NCI-H748 treated with DMSO at 0.1 percent for 48 hours (cell line): ENCODE measurements around the gene PRELID1.
"Not testable (repeated sequence)": the region's sequence is repeated elsewhere in the genome, so short reads cannot be mapped to it uniquely, and the experiment has no call there.

Experiments
- DNase-seq: peaks from one replicate; lab custom pipeline; 2025; lab: John Stamatoyannopoulos, UW

The PRELID1 gene

DNA sequence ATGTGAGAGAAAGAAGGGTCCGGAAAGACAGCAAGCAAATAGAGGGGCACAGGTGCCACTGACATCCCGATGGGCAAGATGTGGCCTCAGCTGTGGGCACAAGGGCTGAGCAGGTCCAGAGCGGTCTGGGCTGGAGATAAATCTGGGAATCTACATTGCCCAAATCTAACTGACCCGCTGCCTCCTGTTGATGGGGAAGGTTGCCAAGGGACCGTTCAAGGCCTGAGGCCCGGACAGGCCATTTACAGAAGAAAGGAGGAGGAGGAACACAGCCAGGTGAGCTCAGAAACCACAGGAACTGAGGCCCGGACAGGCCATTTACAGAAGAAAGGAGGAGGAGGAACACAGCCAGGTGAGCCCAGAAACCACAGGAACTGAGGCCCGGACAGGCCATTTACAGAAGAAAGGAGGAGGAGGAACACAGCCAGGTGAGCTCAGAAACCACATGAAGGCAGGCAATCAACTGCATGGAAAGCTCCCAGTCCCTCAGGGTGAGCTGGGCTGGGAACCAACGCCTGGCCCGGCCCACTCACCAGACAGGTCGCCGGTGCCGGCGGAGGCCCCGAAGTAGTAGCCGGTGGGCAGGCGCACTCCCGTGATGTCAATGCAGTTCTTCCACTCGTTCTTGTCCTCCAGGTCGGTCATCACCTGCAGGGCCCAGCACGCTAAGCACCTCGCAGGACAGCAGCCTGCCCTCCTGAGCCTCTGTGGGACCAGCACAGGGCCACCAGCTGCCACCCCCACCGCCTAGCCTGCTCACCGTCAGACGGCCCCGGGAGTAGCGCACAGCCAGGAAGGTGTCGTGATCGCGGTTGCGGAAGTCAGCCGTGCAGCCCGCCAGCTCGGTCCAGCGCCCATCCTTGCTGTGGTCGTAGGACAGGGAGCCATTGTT lies 33.2 kb downstream of the PRELID1 start:
- DNase-seq = no peak

GRCh38 chr5:177338251-177339106 lies 34.9 kb downstream of the PRELID1 start:
- no peak for DNase-seq

DNA sequence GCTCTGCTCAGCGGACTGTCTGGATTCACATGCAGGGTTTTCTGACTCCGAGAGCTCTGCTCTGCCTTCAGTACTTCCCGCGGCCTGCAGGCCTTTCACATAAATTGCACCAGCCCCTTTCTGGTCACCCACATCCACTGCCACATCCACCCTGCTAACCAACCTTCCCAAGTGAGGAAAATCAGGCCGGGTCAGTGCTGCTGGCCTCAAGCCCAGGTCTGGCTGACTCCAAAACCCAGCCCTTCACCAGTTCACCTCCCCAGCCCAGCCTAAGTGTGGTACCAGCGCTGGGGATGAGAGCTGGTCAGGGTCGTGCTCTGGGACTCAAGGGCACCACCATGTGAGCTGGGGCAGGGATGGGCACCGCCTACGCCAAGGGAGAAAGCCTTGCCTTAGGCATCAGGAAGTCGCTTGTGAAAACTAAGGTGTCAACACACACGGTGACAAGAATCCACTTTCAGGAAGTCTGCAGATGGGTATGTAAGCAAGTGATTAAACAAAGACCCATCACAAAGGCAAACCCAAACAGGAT lies 35.6 kb downstream of the PRELID1 start:
- no peak for DNase-seq

- not testable (repeated sequence) for DNase-seq
Observed at GRCh38 chr5:177343000-177343399, 39.4 kb downstream of the PRELID1 start.

GRCh38 chr5:177343777-177344176 lies 40.2 kb downstream of the PRELID1 start:
- DNase-seq = no peak

GRCh38 chr5:177344891-177345290 lies 41.3 kb downstream of the PRELID1 start:
- DNase-seq = no peak

DNA sequence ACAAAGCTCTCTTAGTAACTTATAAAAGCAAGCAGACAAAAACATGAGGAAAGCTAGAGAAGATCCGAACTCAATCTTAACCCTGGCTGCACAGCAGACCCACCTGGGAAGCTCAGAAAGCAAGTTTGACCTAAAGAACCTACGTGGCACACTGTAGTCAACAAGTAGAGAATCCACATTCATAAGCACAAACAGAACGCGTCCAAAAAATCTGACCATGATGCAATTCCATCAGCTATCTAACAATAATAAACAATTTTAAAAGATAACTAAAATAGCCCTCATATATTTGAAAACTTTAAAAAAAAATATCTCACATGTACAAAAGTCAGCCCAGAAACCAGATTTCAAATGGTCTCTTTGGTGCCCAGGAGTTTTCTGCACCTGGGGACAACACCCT lies 43.2 kb downstream of the PRELID1 start:
- DNase-seq = no peak

GRCh38 chr5:177347699-177348098 lies 44.1 kb downstream of the PRELID1 start:
- DNase-seq = no peak

DNA sequence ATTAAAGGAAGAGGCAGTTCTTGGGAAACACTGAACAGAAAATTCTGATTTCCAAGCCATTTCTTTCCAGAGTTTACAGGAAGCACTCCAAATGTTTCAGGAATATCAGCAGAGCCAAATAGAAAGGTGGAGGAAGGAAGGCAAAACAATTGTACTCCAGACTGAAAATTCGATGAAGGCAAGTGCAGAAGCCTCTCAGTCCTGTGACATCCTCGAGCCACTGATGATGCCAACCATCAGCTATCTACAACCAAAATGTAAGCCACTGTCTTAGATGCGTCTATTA lies 45.7 kb downstream of the PRELID1 start:
- no peak for DNase-seq

- no peak for DNase-seq
Observed at GRCh38 chr5:177349762-177350161, 46.2 kb downstream of the PRELID1 start.

DNA sequence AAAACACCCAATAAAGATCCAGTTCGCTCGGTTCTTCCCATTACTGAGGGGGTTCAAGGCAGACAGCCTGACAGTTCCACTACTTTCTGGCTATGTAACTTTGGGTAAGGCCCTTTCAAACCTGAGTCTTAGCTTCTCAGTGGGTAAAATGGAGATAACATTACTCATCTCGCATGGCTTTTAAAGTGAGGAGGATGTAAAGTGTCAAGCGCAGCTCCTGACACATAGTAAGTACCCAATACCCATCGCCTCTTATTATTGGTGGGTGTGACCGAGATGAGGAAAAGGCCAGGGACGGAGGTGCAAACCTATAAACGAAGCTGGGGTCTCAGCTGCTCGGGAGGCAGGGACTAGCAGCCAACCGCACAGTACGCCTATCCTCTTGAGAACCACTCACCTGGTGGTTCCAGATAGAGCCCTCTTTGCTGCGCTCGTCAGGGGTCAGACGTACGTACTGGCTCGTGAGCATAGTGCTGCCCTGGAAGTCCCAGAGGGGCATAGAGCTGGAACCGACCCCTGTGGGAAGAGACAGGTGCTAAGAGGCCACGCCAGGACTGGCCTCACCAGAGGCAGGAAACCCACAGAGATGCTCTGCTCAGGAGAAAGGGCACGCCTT lies 47.3 kb downstream of the PRELID1 start:
- DNase-seq = no peak

DNA sequence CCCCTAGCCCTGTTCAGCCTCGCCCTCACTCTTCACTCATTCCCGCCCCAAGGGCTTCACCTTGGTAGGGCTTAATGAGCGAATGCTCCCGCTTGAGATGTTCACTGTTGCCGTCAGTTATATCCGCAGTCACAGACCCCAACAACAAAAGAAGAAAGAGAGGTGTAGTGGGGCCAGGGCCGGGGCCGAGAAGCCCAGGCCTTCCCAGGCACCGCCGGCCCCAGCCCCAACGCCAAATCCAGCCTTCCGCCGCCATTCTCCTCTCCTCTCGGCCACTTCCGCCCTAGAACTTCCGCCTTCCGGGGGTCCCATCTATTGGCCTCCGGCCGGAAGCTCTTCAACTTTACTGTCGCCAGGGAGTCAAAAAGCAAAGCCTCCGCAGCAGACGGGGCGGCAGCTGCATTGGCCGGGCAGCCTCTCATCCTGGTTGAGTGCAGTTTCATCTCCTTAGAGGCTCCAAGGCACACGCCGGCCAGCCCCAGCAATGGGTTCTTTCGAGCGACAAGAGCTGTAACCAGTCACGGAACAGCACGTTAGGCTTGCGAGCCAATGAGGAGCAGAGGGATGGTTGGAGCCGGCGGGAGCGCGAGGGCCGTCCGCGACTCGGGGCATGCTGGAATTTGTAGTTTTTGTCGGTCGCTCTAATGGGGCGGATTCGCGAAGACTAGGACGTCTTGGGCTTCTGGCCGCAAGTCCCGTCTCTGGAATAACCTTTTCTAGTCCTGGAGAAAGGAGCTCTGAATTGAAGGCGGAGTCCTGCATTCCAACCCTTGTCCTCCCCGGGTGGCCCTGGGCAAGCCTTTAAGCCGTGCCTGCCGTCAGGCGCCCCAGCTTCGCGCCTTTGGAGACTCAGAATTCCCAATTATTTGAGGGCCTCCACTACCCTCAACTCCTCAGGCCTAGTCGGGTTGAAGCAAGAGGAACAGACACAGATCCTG lies 48.1 kb downstream of the PRELID1 start, which contains the start of gene LMAN2:
TSS of gene LMAN2 (minus strand) at position 277 of the 938 bp plus-strand sequence. CDS start at position 256, 21 bp downstream.
- peak; percentile 91 for DNase-seq

- no peak for DNase-seq
Observed at GRCh38 chr5:177353093-177353492, 49.5 kb downstream of the PRELID1 start.

DNA sequence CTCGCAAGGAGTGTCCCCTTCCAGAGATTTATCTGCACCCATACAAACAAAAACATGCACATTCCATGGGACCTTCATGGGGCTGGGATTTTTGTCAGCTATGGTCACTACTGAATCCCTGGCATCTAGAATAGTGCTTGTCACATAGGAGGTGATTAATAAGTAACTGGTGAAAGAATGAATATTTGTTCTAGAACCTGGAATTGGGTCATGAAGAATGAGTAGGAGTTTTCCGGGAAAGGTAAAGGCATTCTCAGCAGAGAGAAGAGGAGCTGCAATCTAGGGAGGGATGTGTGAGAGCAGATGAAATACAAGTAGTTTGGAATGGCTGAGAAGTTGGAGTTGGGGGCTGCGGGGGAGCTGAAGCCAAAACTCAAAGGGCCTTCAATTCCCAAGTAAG lies 50.7 kb downstream of the PRELID1 start:
- no peak for DNase-seq

DNA sequence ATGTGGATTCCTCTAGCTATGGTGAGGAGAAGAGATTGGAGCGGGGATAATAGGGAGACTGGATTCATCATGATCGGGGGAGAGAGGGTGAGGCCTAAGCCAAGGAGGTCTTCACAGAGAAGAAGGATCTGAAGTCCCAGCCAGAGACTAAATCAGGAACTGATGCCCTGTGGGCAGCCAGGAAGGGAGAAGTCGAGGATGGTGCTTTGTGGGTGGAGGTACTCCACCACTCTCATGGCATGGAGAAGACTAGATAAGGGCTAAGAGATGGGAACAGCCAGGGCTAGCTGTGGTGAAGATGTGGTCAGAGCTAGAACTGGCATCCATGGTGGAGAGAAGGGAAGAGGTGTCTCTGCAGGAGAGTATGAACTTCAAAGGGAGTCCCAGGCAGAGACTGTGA lies 51.1 kb downstream of the PRELID1 start:
- no peak for DNase-seq

- DNase-seq = no peak
Observed at GRCh38 chr5:177355162-177355867, 51.7 kb downstream of the PRELID1 start.

GRCh38 chr5:177355868-177356168 lies 52.2 kb downstream of the PRELID1 start:
- DNase-seq = no peak
